HG02852 (cell line): ENCODE measurements around the gene SPINDOC.
"Not testable (repeated sequence)": the region's sequence is repeated elsewhere in the genome, so short reads cannot be mapped to it uniquely, and the experiment has no call there.

Experiments used
- ATAC-seq: cut with Tn5 transposase; IDR thresholded peaks from one replicate; pipeline ENCODE4 v1.9.1; 2021; ENCODE audit warnings: mild to moderate bottlenecking, moderate library complexity; ENCODE audit not compliant: unreplicated experiment

Gene SPINDOC

GRCh38 chr11:63785823-63786222, 27.4 kb upstream of the SPINDOC start:
- no peak for ATAC-seq

GRCh38 chr11:63791495-63792167, 21.6 kb upstream of the SPINDOC start:
- ATAC-seq = no peak

GRCh38 chr11:63793161-63793560, 20.1 kb upstream of the SPINDOC start:
- no peak for ATAC-seq

GRCh38 chr11:63795066-63795465, 18.2 kb upstream of the SPINDOC start:
- no peak for ATAC-seq

GRCh38 chr11:63800921-63801320, 12.3 kb upstream of the SPINDOC start:
- no peak for ATAC-seq

- no peak for ATAC-seq
These were observed 10.4 kb upstream of the SPINDOC start for GRCh38 chr11:63802637-63803414.

GRCh38 chr11:63804259-63804658, 9.0 kb upstream of the SPINDOC start:
- ATAC-seq = no peak

- ATAC-seq = no peak
These were observed 7.3 kb upstream of the SPINDOC start for GRCh38 chr11:63805844-63806415.

GRCh38 chr11:63810383-63810782, 2.9 kb upstream of the SPINDOC start:
- ATAC-seq = not testable (repeated sequence)

- ATAC-seq = no peak
These were observed 1.7 kb upstream of the SPINDOC start for GRCh38 chr11:63811522-63811921.

GRCh38 chr11:63813563-63814382, 517 bp downstream of the SPINDOC start:
- ATAC-seq = peak; percentile 35

GRCh38 chr11:63814383-63814736, 1.1 kb downstream of the SPINDOC start:
- ATAC-seq = no peak

- ATAC-seq = no peak
These were observed 2.9 kb downstream of the SPINDOC start for GRCh38 chr11:63816166-63816565.

- no peak for ATAC-seq
These were observed 3.5 kb downstream of the SPINDOC start for GRCh38 chr11:63816732-63817131.

- ATAC-seq = no peak
These were observed 4.7 kb downstream of the SPINDOC start for GRCh38 chr11:63817758-63818498.

GRCh38 chr11:63818609-63819008, 5.4 kb downstream of the SPINDOC start:
- ATAC-seq = no peak

- ATAC-seq = no peak
These were observed 8.2 kb downstream of the SPINDOC start for GRCh38 chr11:63821411-63821810.

GRCh38 chr11:63826471-63827190, 13.4 kb downstream of the SPINDOC start:
- ATAC-seq = no peak

GRCh38 chr11:63829823-63830489, 16.7 kb downstream of the SPINDOC start:
- ATAC-seq = no peak
